ENCODE data around the gene ALG9.

GRCh38 chr11:111761036-111761435, 110.3 kb downstream of the ALG9 start:
- no peak for TF ChIP-seq CTCF (IDR thresholded peaks at IDR 0.05; ENCODE audit: low read depth, low read length)
- no peak for TF ChIP-seq EZH2phosphoT487 (IDR thresholded peaks at IDR 0.05; ENCODE audit: low read depth)
